ENCODE measurements around the gene SATB2. TPM values are rescaled to one million over a fixed set of nuclear protein-coding genes. Genes with fewer than 3 reads are reported as not detected.
A peak's percentile ranks its signal among the peaks of the same experiment; 100 is the strongest.

SATB2 gene
- total and polyA plus RNA-seq, 8 donors: 0.80 to 4.8 (median 3.2) TPM

- no peak for DNase-seq
- H3K36me3 ChIP-seq: no peaks in the 10 kb centered on the region
- H3K27ac ChIP-seq: no peak overlapping the region
- TF ChIP-seq CTCF (IDR thresholded peaks at IDR 0.05): no peak
- FAIRE-seq: peak; percentile 41
- H3K4me3 ChIP-seq: peak overlapping the region in 1 of 4 donors; percentile 81
- ATAC-seq: no peak
- WGBS, 2 donors: 27 to 37% methylated on average over 13 of the region's 13 CpGs
- peaks cover 5 to 18% (median 7%) of the 10 kb centered on the region in 3 donors for H3K4me1 ChIP-seq
- H3K9me3 ChIP-seq: no peaks in the 10 kb centered on the region
- peaks cover 3 to 54% (median 19%) of the 10 kb centered on the region in 4 donors for H3K27me3 ChIP-seq
- intact Hi-C loops (cut with DNase I): no loop called here
Measured at GRCh38 chr2:199460846-199461710, 3.3 kb upstream of the SATB2 start.

GRCh38 chr2:199460101-199460671 is 2.4 kb upstream of the SATB2 start:
- ATAC-seq (no peak), DNase-seq (no peak), FAIRE-seq (no peak)
- Histone ChIP-seq H3K36me3 (no peaks in the 10 kb centered on the region), H3K4me1 (peaks cover 5 to 18% (median 7%) of the 10 kb centered on the region in 3 donors), H3K4me3 (peak overlapping the region; percentile 60 to 91 (median 74)), H3K27ac (peak overlapping the region in 2 of 4 donors; percentile 4 to 70), H3K27me3 (peaks cover 3 to 48% (median 18%) of the 10 kb centered on the region in 4 donors), H3K9me3 (no peaks in the 10 kb centered on the region)
- intact Hi-C loops (cut with DNase I): no loop called here
- 6 to 8% methylated on average over 14 of the region's 14 CpGs for WGBS, 2 donors
- TF ChIP-seq CTCF (IDR thresholded peaks at IDR 0.05): no peak

- H3K4me1 ChIP-seq: peaks cover 5 to 18% (median 7%) of the 10 kb centered on the region in 3 donors
- no peak for FAIRE-seq
- peak overlapping the region; percentile 60 to 91 (median 74) for H3K4me3 ChIP-seq
- 0% methylated on average over 70 of the region's 70 CpGs for WGBS, 2 donors
- DNase-seq: peak; percentile 79 to 95 (median 90)
- peaks cover 0 to 44% (median 13%) of the 10 kb centered on the region in 4 donors for H3K27me3 ChIP-seq
- H3K27ac ChIP-seq: peak overlapping the region; percentile 24 to 70 (median 54)
- intact Hi-C loops (cut with DNase I): no loop called here
- peak; percentile 72 to 85 (median 79) for ATAC-seq
- H3K36me3 ChIP-seq: no peaks in the 10 kb centered on the region
- no peaks in the 10 kb centered on the region for H3K9me3 ChIP-seq
- TF ChIP-seq CTCF (IDR thresholded peaks at IDR 0.05): no peak
Measured at GRCh38 chr2:199459286-199460100, 1.8 kb upstream of the SATB2 start.

GRCh38 chr2:199458806-199459285 is 1.1 kb upstream of the SATB2 start:
- peak overlapping the region; percentile 24 to 70 (median 54) for H3K27ac ChIP-seq
- no peaks in the 10 kb centered on the region for H3K9me3 ChIP-seq
- WGBS, 2 donors: 0 to 1% methylated on average over 40 to 56 of the region's 56 CpGs
- DNase-seq (peak in 2 of 6 donors; percentile 76 to 83), FAIRE-seq (no peak), ATAC-seq (peak; percentile 21 to 39 (median 29))
- peaks cover 0 to 38% (median 11%) of the 10 kb centered on the region in 4 donors for H3K27me3 ChIP-seq
- peak overlapping the region; percentile 60 to 91 (median 74) for H3K4me3 ChIP-seq
- H3K36me3 ChIP-seq: no peaks in the 10 kb centered on the region
- no peak for TF ChIP-seq CTCF (IDR thresholded peaks at IDR 0.05)
- intact Hi-C loops (cut with DNase I): no loop called here
- H3K4me1 ChIP-seq: peaks cover 5 to 17% (median 7%) of the 10 kb centered on the region in 3 donors

Data from pancreas (tissue), 10 donors.